Measurements from ENCODE around the gene EGFL8. TPM values are rescaled to one million over a fixed set of nuclear protein-coding genes. Genes with fewer than 3 reads are reported as not detected.

Gene EGFL8
- total and polyA plus RNA-seq, 2 donors (not counting 3 experiments of a cell fraction or from before 2014, with no cell fraction given): 9.0 to 12.6 TPM

DNA sequence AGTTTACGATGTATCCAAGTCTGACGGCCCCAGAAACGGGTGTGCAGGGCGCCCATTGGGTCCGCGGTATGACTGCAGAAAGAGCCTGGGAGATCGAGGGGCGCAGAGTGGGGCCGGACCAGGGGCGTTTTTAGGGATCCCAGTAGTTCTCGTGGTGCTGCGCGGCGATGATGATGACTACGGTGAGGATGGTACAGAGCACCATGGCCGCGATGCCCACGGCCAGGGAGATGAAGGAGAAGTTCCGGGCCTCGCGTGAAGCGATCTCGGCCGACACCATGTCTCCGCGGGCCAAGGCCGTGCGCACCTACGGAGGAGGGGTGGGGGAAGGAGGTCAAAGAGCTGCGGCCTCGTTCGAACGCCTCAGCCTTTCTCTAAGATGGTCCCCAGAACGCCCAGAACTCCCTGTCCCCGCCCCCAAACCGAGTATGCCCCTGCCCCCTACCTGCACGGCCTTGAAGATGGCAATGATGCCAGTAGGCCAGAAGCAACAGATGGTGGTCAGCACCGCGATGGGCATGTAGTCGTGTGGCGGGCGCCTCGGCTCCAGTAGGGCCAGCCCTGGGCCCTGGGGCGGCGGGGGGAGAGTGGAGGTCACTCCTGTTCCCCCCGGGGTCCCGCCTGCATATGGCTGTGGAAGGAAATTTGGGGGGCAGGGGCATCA, 15.2 kb upstream of the EGFL8 start:
- DNase-seq (ENCODE audit: low read depth, low spot score) (no peak), FAIRE-seq (no peak)
- peak overlapping the region; percentile 11 to 53 (median 30) for H3K4me3 ChIP-seq (replicated peaks in 1 of 3; ENCODE audit: insufficient read depth in 1 of 3, low read depth in 1 of 3, low read length in 3 of 3)
- no TSS peak for BruUV-seq (replicated peaks)
- no peak overlapping the region for H3K9ac ChIP-seq (replicated peaks; ENCODE audit: extremely low read depth, insufficient read depth, low read length)
- CTCF ChIA-PET: interaction anchor here (0.8 to 2.8 kb wide), 8 partner anchors 11 to 46 kb away, joined by 3 to 12 read pairs (median 4); partner anchors contain the start of genes AGPAT1, ATF6B and FKBPL
- H3K9me3 ChIP-seq (replicated peaks; ENCODE audit: control insufficient read depth, insufficient read depth, low read length): no peaks in the 10 kb centered on the region
- intact Hi-C loops (cut with micrococcal nuclease) (no loop called here), dilution Hi-C loops (cut with MboI; ENCODE audit: extremely low pct_ligation_motif_present, low sequenced_read_pairs) (no loop called here)
- no peaks in the 10 kb centered on the region for H4K20me1 ChIP-seq (replicated peaks; ENCODE audit: control insufficient read depth, extremely low read depth, insufficient read depth, low read length)
- peak overlapping the region; percentile 92 for H2AFZ ChIP-seq (ENCODE audit: low read depth, low read length)
- H3K36me3 ChIP-seq (ENCODE audit: control insufficient read depth in 2 of 2, extremely low read depth in 1 of 2, insufficient read depth in 2 of 2, low read length in 2 of 2): no peaks in the 10 kb centered on the region
- H3K27me3 ChIP-seq (ENCODE audit: control insufficient read depth in 2 of 2, insufficient read depth in 2 of 2, low read length in 2 of 2): peaks cover 24 to 27% of the 10 kb centered on the region in 2 experiments
- peak; percentile 21 for TF ChIP-seq EZH2 (IDR thresholded peaks at IDR 0.05; ENCODE audit: borderline replicate concordance, low read depth, low read length, severe bottlenecking)
- no peak for TF ChIP-seq JUN (IDR thresholded peaks at IDR 0.05; ENCODE audit: borderline replicate concordance, insufficient read depth, insufficient read length, low read depth)
- TF ChIP-seq POLR2AphosphoS5 (IDR thresholded peaks at IDR 0.05; ENCODE audit: insufficient read depth, low read depth, low read length): no peak
- TF ChIP-seq GATA2 (IDR thresholded peaks at IDR 0.05; ENCODE audit: insufficient read depth, insufficient read length, low read depth, low read length): no peak
- peaks cover 16% of the 10 kb centered on the region for H3K4me1 ChIP-seq (ENCODE audit: control insufficient read depth, extremely low read depth, insufficient read depth, low read length)
- H3K79me2 ChIP-seq (ENCODE audit: control insufficient read depth, insufficient read depth, low read length): no peaks in the 10 kb centered on the region
- H3K9me1 ChIP-seq (replicated peaks; ENCODE audit: control insufficient read depth, extremely low read depth, insufficient read depth, low read length): no peaks in the 10 kb centered on the region
- POLR2A ChIA-PET: interaction anchor here (0.5 to 0.8 kb wide), 2 partner anchors 18 to 47 kb away, joined by 4 to 5 read pairs; no protein-coding TSS in a partner anchor
- peak overlapping the region; percentile 59 for H3K4me2 ChIP-seq (ENCODE audit: insufficient read depth, low read length)
- H3K27ac ChIP-seq (ENCODE audit: insufficient read depth, low read depth, low read length): no peak overlapping the region

Measured in endothelial cell of umbilical vein (primary cell).